Ureter (tissue), 1 donor: ENCODE measurements around the gene FHIP1A. TPM values are rescaled to one million over a fixed set of nuclear protein-coding genes. Genes with fewer than 3 reads are reported as not detected.

ENCODE experiments used
- DNase-seq: peaks from one replicate; pipeline ENCODE4 v3.0.0-alpha.2; 2020; ENCODE audit warnings: low spot score
- total RNA-seq: library from RNA; stranded (reverse); gene quantifications from one replicate; pipeline ENCODE4 v1.2.4, GENCODE V29; 2023
- donor health status: DM: yes; HTN: yes; CAD: no.

FHIP1A gene
- total RNA-seq, 1 donor from 2014 or later: 25.0 TPM

GRCh38 chr4:151455212-151455611, 46.2 kb downstream of the FHIP1A start:
- DNase-seq: no peak

DNA sequence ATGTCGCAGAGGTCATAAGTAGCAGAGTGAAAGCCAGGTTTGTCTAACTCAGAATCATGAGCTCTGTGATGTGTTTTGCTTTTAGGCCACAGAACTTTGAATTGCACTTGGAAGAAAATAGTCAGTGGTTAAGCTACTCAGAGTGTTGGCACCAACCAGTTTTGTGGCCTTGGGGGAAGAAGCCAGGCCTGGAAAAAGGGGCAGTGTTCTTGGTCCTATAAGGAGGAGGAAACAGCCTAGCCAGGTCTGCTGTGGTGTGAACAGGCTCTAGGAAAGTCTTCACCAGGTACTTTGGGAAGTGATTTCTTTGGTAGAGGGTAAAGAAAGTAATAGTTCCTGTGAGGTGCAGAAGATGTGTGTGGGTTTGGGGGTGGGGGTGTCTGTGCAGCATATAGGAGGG, 49.2 kb downstream of the FHIP1A start:
- DNase-seq: no peak

Other genes starting within 250 kb of the FHIP1A start
- gene PRSS48, start 132.0 kb upstream of the FHIP1A start, total RNA-seq: not detected
- gene SH3D19, start 83.6 kb upstream of the FHIP1A start, total RNA-seq: 41.7 TPM